ENCODE results near the gene RAB20.

Gene RAB20

DNA sequence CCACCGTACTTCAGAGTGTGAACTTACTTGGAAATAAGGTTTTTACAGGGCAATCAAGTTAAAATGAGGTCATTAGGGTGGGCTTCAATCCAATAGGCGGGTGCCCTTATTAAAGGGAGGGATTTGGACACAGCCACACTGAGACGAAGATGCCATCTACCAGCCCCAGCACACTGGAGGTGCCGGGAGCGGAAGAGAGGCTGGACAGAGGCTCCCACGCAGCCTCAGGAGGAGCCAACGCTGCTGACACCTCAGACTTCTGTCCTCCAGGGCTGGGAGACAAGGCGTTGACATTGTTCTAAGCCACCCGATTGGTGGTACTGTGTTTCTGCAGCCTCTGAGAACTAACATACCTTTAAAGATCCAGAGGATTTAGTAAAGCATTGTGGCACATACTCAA lies 12.6 kb upstream of the RAB20 start:
- Histone ChIP-seq H2AFZ (ENCODE audit: low read length) (no peak overlapping the region), H3K4me1 (ENCODE audit: insufficient read depth, low read length, severe bottlenecking) (no peaks in the 10 kb centered on the region), H3K9me2 (ENCODE audit: low read depth, low read length) (no peaks in the 10 kb centered on the region), H3K9me3 (ENCODE audit: low read length) (no peaks in the 10 kb centered on the region), H3K9ac (ENCODE audit: low read length) (no peak overlapping the region), H3K79me2 (ENCODE audit: insufficient read depth, low read length) (no peaks in the 10 kb centered on the region), H3K4me2 (ENCODE audit: low read length) (no peak overlapping the region), H3K27me3 (ENCODE audit: insufficient read depth, low read length) (no peaks in the 10 kb centered on the region; the same call in none of the 2 replicates), H3K4me3 (ENCODE audit: low read depth, low read length, poor library complexity, severe bottlenecking) (no peak overlapping the region), H4K20me1 (ENCODE audit: insufficient read depth, low read length) (no peaks in the 10 kb centered on the region), H3K27ac (ENCODE audit: low read depth, low read length, poor library complexity, severe bottlenecking) (no peak overlapping the region), H3K36me3 (ENCODE audit: insufficient read depth, low read length) (no peaks in the 10 kb centered on the region), H3F3A (ENCODE audit: insufficient read depth, low read length) (no peaks in the 10 kb centered on the region)
- TF ChIP-seq, protein P1, sequence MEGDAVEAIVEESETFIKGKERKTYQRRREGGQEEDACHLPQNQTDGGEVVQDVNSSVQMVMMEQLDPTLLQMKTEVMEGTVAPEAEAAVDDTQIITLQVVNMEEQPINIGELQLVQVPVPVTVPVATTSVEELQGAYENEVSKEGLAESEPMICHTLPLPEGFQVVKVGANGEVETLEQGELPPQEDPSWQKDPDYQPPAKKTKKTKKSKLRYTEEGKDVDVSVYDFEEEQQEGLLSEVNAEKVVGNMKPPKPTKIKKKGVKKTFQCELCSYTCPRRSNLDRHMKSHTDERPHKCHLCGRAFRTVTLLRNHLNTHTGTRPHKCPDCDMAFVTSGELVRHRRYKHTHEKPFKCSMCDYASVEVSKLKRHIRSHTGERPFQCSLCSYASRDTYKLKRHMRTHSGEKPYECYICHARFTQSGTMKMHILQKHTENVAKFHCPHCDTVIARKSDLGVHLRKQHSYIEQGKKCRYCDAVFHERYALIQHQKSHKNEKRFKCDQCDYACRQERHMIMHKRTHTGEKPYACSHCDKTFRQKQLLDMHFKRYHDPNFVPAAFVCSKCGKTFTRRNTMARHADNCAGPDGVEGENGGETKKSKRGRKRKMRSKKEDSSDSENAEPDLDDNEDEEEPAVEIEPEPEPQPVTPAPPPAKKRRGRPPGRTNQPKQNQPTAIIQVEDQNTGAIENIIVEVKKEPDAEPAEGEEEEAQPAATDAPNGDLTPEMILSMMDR (IDR thresholded peaks at IDR 0.05; ENCODE audit: low read length) = no peak
- no peak for TF ChIP-seq EZH2 (IDR thresholded peaks at IDR 0.05; ENCODE audit: borderline replicate concordance, low read length)

DNA sequence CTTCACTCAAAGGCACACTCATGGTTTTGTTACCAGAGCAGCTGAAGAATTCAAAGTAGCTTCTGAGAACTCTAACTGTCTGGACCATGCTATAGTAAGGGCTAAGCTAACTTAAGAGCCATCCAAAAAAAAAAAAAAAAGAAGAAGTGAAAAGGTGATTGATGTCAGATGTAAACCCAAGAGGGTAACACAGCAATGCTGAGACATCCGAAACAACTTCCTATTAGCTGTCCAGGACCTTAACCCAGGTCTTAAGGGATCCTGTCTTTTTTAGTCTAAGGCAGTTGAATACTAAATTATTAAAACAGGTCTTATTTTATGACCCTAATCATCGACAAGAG lies 11.2 kb upstream of the RAB20 start:
- Histone ChIP-seq H3K79me2 (ENCODE audit: insufficient read depth, low read length) (no peaks in the 10 kb centered on the region), H3K4me2 (ENCODE audit: low read length) (no peak overlapping the region), H3K27me3 (ENCODE audit: insufficient read depth, low read length) (peaks cover 4% of the 10 kb centered on the region), H3K9me3 (ENCODE audit: low read length) (no peaks in the 10 kb centered on the region), H3K9ac (ENCODE audit: low read length) (no peak overlapping the region), H2AFZ (ENCODE audit: low read length) (no peak overlapping the region), H3K27ac (ENCODE audit: low read depth, low read length, poor library complexity, severe bottlenecking) (no peak overlapping the region), H4K20me1 (ENCODE audit: insufficient read depth, low read length) (no peaks in the 10 kb centered on the region), H3K4me3 (ENCODE audit: low read depth, low read length, poor library complexity, severe bottlenecking) (no peak overlapping the region), H3K36me3 (ENCODE audit: insufficient read depth, low read length) (no peaks in the 10 kb centered on the region), H3F3A (ENCODE audit: insufficient read depth, low read length) (no peaks in the 10 kb centered on the region), H3K4me1 (ENCODE audit: insufficient read depth, low read length, severe bottlenecking) (no peaks in the 10 kb centered on the region), H3K9me2 (ENCODE audit: low read depth, low read length) (no peaks in the 10 kb centered on the region)
- TF ChIP-seq, protein P1 (IDR thresholded peaks at IDR 0.05; ENCODE audit: low read length) = no peak
- no peak for TF ChIP-seq EZH2 (IDR thresholded peaks at IDR 0.05; ENCODE audit: borderline replicate concordance, low read length)

DNA sequence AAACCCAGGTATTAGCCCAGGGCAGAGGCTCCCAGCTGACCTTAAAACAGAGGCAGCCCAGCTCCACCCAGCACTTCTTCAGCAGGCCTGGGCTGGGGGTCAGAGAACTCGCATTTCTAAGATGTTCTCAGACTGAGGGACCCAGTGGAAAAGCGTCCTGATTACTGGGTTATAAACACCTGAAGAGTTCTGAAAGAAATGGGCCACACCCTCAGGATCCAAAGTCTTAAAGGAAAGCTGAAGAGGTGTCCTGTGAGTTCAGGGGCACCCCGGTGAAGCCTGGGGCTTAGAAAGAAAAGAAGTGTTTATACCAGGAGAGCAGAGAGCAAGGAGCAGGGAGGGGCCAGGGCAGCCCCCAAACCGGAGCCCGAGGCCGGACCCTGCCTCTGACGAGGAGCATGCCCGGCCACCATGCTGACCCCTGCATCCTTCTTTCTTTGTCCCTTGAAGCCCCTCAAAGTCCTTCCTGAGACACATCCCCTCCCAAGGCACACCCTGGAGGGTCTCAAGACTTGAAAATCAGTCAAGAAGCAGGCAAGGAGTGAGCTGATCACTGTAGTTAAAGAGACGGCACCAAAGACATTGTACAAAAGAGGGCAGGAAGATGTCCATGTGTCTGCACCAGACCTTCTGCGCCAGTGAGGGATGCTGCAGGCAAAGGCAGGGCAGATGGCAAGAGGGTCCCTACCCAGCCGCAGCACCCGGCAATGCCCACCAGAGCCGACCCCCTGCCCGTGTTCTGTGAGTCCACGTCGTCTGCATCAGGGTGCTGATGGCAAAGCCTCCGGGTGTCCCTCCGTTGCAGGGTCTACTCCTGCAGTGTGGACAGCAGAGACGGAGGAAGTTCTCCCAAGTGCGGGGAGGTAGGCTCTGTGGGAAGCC lies 10.6 kb upstream of the RAB20 start:
- Histone ChIP-seq H3K36me3 (ENCODE audit: insufficient read depth, low read length) (no peaks in the 10 kb centered on the region), H3K27ac (ENCODE audit: low read depth, low read length, poor library complexity, severe bottlenecking) (no peak overlapping the region)
- TF ChIP-seq EZH2 (IDR thresholded peaks at IDR 0.05; ENCODE audit: borderline replicate concordance, low read length) = no peak
- TF ChIP-seq, protein P1 (IDR thresholded peaks at IDR 0.05; ENCODE audit: low read length) = no peak

More for the DNA sequence above, 10.6 kb upstream of the RAB20 start:
- Histone ChIP-seq H3K4me2 (ENCODE audit: low read length) (no peak overlapping the region), H3K4me1 (ENCODE audit: insufficient read depth, low read length, severe bottlenecking) (no peaks in the 10 kb centered on the region), H4K20me1 (ENCODE audit: insufficient read depth, low read length) (no peaks in the 10 kb centered on the region), H3K27me3 (ENCODE audit: insufficient read depth, low read length) (peaks cover 4% of the 10 kb centered on the region), H2AFZ (ENCODE audit: low read length) (no peak overlapping the region), H3F3A (ENCODE audit: insufficient read depth, low read length) (no peaks in the 10 kb centered on the region), H3K9me3 (ENCODE audit: low read length) (no peaks in the 10 kb centered on the region), H3K4me3 (ENCODE audit: low read depth, low read length, poor library complexity, severe bottlenecking) (no peak overlapping the region), H3K9me2 (ENCODE audit: low read depth, low read length) (no peaks in the 10 kb centered on the region), H3K9ac (ENCODE audit: low read length) (no peak overlapping the region), H3K79me2 (ENCODE audit: insufficient read depth, low read length) (no peaks in the 10 kb centered on the region)
